SK-N-SH (cell line): ENCODE measurements around the gene ZBTB12. TPM values are rescaled to one million over a fixed set of nuclear protein-coding genes. Genes with fewer than 3 reads are reported as not detected.

Source experiments
- CTCF ChIA-PET: fragments of 300-600, 350-600 bp; formaldehyde crosslinking; extraction: SDS; loops from one replicate; lab custom pipeline; 2021; lab: Yijun Ruan, JAX
- POLR2A ChIA-PET: fragments of 350-600 bp; sonication (Branson Sonifier 250); formaldehyde crosslinking; extraction: SDS; loops from one replicate; lab custom pipeline; 2020; ENCODE audit warnings: antibody characterized with exemption, inconsistent platforms; lab: Yijun Ruan, JAX
- DNase-seq: peaks from one replicate; pipeline ENCODE4 v3.0.0; 2012
- H2AFZ ChIP-seq: fragments of 200-600 bp; sonication (generic); 2 replicates; pipeline ENCODE4 v1.8.1; 2016; ENCODE audit warnings: antibody characterized with exemption, mild to moderate bottlenecking, low read depth
- H3F3A ChIP-seq: fragments of 200-600 bp; sonication (generic); replicated peaks from 2 replicates; pipeline ENCODE3; 2016; ENCODE audit warnings: antibody characterized with exemption, mild to moderate bottlenecking; ENCODE audit not compliant: insufficient read depth
- H3K27ac ChIP-seq, 2 experiments: fragments of 200-500 bp in 1 of 2; fragments of 200-600 bp in 1 of 2; sonication (Bioruptor generic) in 1 of 2; sonication (generic), shearing (Covaris generic) in 1 of 2; 2 replicates each; pipeline versions ENCODE4 v1.5.1 to v1.6.1; 2014 to 2016; ENCODE audit warnings: low read depth in 2 of 2, inconsistent platforms in 1 of 2, low read length in 1 of 2, mild to moderate bottlenecking in 1 of 2, mixed read lengths in 1 of 2
- H3K27me3 ChIP-seq: fragments of 200-600 bp; sonication (generic), shearing (Covaris generic); 2 replicates; pipeline ENCODE4 v1.6.1; 2016; ENCODE audit warnings: mixed run types; ENCODE audit not compliant: insufficient read depth
- H3K36me3 ChIP-seq, 2 experiments: fragments of 200-500 bp in 1 of 2; fragments of 200-600 bp in 1 of 2; sonication (Bioruptor generic) in 1 of 2; sonication (generic) in 1 of 2; replicated peaks in 1 of 2; 2 replicates each; pipeline versions ENCODE3 to v1.5.1; 2014 to 2016; ENCODE audit warnings: low read length in 1 of 2, mild to moderate bottlenecking in 1 of 2; ENCODE audit not compliant: insufficient read depth in 2 of 2, control insufficient read depth in 1 of 2
- H3K4me1 ChIP-seq, 2 experiments: fragments of 200-500 bp in 1 of 2; fragments of 200-600 bp in 1 of 2; sonication (Bioruptor generic) in 1 of 2; sonication (generic), shearing (Covaris generic) in 1 of 2; 2 replicates each; pipeline versions ENCODE4 v1.5.1 to v1.6.1; 2014 to 2016; ENCODE audit warnings: low read depth in 1 of 2, low read length in 1 of 2, mixed run types in 1 of 2; ENCODE audit not compliant: insufficient read depth in 2 of 2, control insufficient read depth in 1 of 2
- H3K4me2 ChIP-seq: fragments of 200-600 bp; sonication (generic), shearing (Covaris generic); 2 replicates; pipeline ENCODE4 v1.6.1; 2017; ENCODE audit warnings: mixed run types
- H3K4me3 ChIP-seq, 2 experiments: fragments of 200-500 bp in 1 of 2; fragments of 200-600 bp in 1 of 2; sonication (Bioruptor generic) in 1 of 2; sonication (generic), shearing (Covaris generic) in 1 of 2; 2 replicates each; pipeline versions ENCODE4 v1.5.1 to v1.8.1; 2014 to 2016; ENCODE audit warnings: low read depth in 2 of 2, inconsistent platforms in 1 of 2, low read length in 1 of 2, mild to moderate bottlenecking in 1 of 2, mixed read lengths in 1 of 2, moderate library complexity in 1 of 2
- H3K79me2 ChIP-seq: fragments of 200-600 bp; sonication (generic); 2 replicates; pipeline ENCODE4 v1.8.1; 2017; ENCODE audit warnings: mild to moderate bottlenecking; ENCODE audit not compliant: insufficient read depth
- H3K9ac ChIP-seq: fragments of 200-600 bp; sonication (generic); 2 replicates; pipeline ENCODE4 v1.6.1; 2017; ENCODE audit warnings: mixed run types
- H3K9me2 ChIP-seq: fragments of 200-600 bp; sonication (generic); 2 replicates; pipeline ENCODE4 v1.6.1; 2017; ENCODE audit warnings: mixed run types
- H3K9me3 ChIP-seq: fragments of 200-600 bp; sonication (generic); 2 replicates; pipeline ENCODE4 v1.6.1; 2017; ENCODE audit warnings: mixed run types, mild to moderate bottlenecking, moderate library complexity
- H4K20me1 ChIP-seq: fragments of 200-600 bp; sonication (generic); 2 replicates; pipeline ENCODE4 v1.6.1; 2017; ENCODE audit warnings: mild to moderate bottlenecking, mixed run types; ENCODE audit not compliant: insufficient read depth
- EZH2phosphoT487 ChIP-seq: fragments of 200-600 bp; sonication (generic); IDR thresholded peaks from 2 replicates; pipeline ENCODE4 v1.6.1; 2017; ENCODE audit warnings: low read depth, mixed run types, mild to moderate bottlenecking, antibody characterized with exemption, moderate library complexity, borderline replicate concordance
- FOSL2 ChIP-seq: IDR thresholded peaks from 2 replicates; pipeline ENCODE4 v1.4.0; 2012; ENCODE audit warnings: low read depth, mild to moderate bottlenecking, moderate library complexity, borderline replicate concordance
- FOXJ3 ChIP-seq: sonication (generic); formaldehyde crosslinking; IDR thresholded peaks from 2 replicates; pipeline ENCODE4 v1.5.1; 2020; ENCODE audit warnings: mild to moderate bottlenecking, missing genetic modification reagents
- GABPA ChIP-seq: IDR thresholded peaks from 2 replicates; pipeline ENCODE4 v1.4.0; 2012; ENCODE audit warnings: low read depth, mild to moderate bottlenecking
- JUND ChIP-seq: IDR thresholded peaks from 2 replicates; pipeline ENCODE4 v1.4.0; 2012
- MAX ChIP-seq: IDR thresholded peaks from 2 replicates; pipeline ENCODE4 v1.4.0; 2012; ENCODE audit warnings: low read depth
- MXI1 ChIP-seq: IDR thresholded peaks from 2 replicates; pipeline ENCODE4 v1.6.1; 2012; ENCODE audit warnings: mild to moderate bottlenecking, low read depth, low read length, improper control_type of control experiment
- NFIC ChIP-seq: IDR thresholded peaks from 2 replicates; pipeline ENCODE4 v1.4.0; 2012; ENCODE audit warnings: borderline replicate concordance
- POLR2AphosphoS5 ChIP-seq: IDR thresholded peaks from 2 replicates; pipeline ENCODE4 v1.6.1; 2012; ENCODE audit warnings: low read depth, low read length
- RAD21 ChIP-seq: IDR thresholded peaks from 2 replicates; pipeline ENCODE4 v1.6.1; 2012; ENCODE audit warnings: mild to moderate bottlenecking, low read length
- REST ChIP-seq: IDR thresholded peaks from 2 replicates; pipeline ENCODE4 v1.6.1; 2012; ENCODE audit warnings: mild to moderate bottlenecking, low read depth, low read length, moderate library complexity
- SIN3A ChIP-seq: IDR thresholded peaks from 2 replicates; pipeline ENCODE4 v1.6.1; 2012; ENCODE audit warnings: low read depth, mild to moderate bottlenecking, low read length, moderate library complexity, borderline replicate concordance
- TCF12 ChIP-seq: IDR thresholded peaks from 2 replicates; pipeline ENCODE4 v1.4.0; 2012
- TEAD4 ChIP-seq: IDR thresholded peaks from 2 replicates; pipeline ENCODE4 v1.4.0; 2012; ENCODE audit warnings: mild to moderate bottlenecking, borderline replicate concordance; ENCODE audit not compliant: insufficient read depth
- WGBS: methylation state at CpG from one replicate; pipeline ENCODE4 v1.1.6; 2017; ENCODE audit warnings: low lambda C conversion rate; 5-methylcytosine and 5-hydroxymethylcytosine counted together
- polyA plus RNA-seq, 3 experiments: library from polyadenylated mRNA; depleted of rRNA; stranded (reverse); fragments of >200 nt; gene quantifications; 2 replicates each; pipeline ENCODE4 v1.2.3, GENCODE V29; 2012
- TF ChIP-seq, protein P1 (sequence below): IDR thresholded peaks from 2 replicates; pipeline ENCODE4 v1.4.0; 2012; ENCODE audit warnings: low read depth, borderline replicate concordance
- TF ChIP-seq, protein P2 (sequence below): fragments of 200-600 bp; sonication (generic); IDR thresholded peaks from 2 replicates; pipeline ENCODE4 v1.6.1; 2017; ENCODE audit warnings: antibody characterized with exemption, mild to moderate bottlenecking, moderate library complexity
- TF ChIP-seq, protein P3 (sequence below): fragments of 150-350 bp; IDR thresholded peaks from 2 replicates; pipeline ENCODE4 v1.6.1; 2017; ENCODE audit warnings: antibody characterized with exemption, low read length, low read depth, borderline replicate concordance

Gene ZBTB12
- polyA plus RNA-seq, 1 of the 3 experiments (the other 2 are of a cell fraction), result 8.3 TPM

DNA sequence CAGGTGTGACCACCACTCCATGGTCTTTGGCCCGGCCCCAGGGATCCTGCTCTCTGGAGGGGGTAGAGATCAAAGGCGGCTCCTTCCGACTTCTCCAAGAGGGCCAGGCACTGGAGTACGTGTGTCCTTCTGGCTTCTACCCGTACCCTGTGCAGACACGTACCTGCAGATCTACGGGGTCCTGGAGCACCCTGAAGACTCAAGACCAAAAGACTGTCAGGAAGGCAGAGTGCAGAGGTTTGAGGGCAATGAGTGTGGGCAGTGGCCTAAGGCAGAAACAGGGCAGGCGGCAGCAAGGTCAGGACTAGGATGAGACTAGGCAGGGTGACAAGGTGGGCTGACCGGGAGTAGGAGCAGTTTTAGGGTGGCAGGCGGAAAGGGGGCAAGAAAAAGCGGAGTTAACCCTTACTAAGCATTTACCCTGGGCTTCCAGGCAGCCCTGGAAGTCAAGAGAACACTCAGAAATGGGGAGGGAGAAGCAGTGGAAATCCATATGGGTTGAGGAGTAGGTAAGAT, 44.5 kb upstream of the ZBTB12 start:
- H3K79me2 ChIP-seq, result no peaks in the 10 kb centered on the region
- DNase-seq, result no peak
- H4K20me1 ChIP-seq, result no peaks in the 10 kb centered on the region
- peaks cover 9 to 14% of the 10 kb centered on the region in 2 experiments; a peak in 1 of 4 replicates for H3K4me1 ChIP-seq
- ChIA-PET POLR2A (no interaction called here), CTCF (no interaction called here)
- no peaks in the 10 kb centered on the region for H3K27me3 ChIP-seq
- no peaks in the 10 kb centered on the region for H3K9me2 ChIP-seq
- peak overlapping the region; percentile 80 to 92 for H3K27ac ChIP-seq
- H3K9me3 ChIP-seq, result no peaks in the 10 kb centered on the region
- 0 out of 2 replicates have a peak overlapping the region, but pooled peaks have one; percentile 89 for H2AFZ ChIP-seq
- H3F3A ChIP-seq, result peaks cover 15% of the 10 kb centered on the region
- TF ChIP-seq, protein P1, sequence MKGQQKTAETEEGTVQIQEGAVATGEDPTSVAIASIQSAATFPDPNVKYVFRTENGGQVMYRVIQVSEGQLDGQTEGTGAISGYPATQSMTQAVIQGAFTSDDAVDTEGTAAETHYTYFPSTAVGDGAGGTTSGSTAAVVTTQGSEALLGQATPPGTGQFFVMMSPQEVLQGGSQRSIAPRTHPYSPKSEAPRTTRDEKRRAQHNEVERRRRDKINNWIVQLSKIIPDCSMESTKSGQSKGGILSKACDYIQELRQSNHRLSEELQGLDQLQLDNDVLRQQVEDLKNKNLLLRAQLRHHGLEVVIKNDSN, result no peak
- TF ChIP-seq TEAD4, result no peak
- TF ChIP-seq NFIC, result no peak
- H3K9ac ChIP-seq, result peak overlapping the region; percentile 52; the same call in 1 of the 2 replicates
- peak overlapping the region; percentile 36 to 49; a peak in 2 of 4 replicates for H3K4me3 ChIP-seq
- peak overlapping the region; percentile 78 for H3K4me2 ChIP-seq
- peaks cover 0 to 8% of the 10 kb centered on the region in 2 experiments for H3K36me3 ChIP-seq
- 61% methylated on average over 8 of the region's 11 CpGs for WGBS

DNA sequence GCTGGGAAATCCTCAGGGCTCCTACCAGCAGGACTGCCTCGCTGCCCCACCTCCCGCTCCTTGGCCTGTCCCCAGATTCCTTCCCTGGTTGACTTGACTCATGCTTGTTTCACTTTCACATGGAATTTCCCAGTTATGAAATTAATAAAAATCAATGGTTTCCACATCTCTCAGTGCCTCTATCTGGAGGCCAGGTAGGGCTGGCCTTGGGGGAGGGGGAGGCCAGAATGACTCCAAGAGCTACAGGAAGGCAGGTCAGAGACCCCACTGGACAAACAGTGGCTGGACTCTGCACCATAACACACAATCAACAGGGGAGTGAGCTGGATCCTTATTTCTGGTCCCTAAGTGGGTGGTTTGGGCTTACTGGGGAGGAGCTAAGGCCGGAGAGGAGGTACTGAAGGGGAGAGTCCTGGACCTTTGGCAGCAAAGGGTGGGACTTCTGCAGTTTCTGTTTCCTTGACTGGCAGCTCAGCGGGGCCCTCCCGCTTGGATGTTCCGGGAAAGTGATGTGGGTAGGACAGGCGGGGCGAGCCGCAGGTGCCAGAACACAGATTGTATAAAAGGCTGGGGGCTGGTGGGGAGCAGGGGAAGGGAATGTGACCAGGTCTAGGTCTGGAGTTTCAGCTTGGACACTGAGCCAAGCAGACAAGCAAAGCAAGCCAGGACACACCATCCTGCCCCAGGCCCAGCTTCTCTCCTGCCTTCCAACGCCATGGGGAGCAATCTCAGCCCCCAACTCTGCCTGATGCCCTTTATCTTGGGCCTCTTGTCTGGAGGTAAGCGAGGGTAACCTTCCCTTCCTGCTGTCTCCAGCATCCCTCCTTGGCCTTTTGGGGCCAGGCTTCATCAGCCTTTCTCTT, 43.9 kb upstream of the ZBTB12 start, which contains the start of gene CFB:
Gene CFB, plus strand, starts transcription at position 589 of the 863 bp plus-strand sequence. Its CDS starts 127 bp downstream, at position 716.
- Histone ChIP-seq H3K27me3 (no peaks in the 10 kb centered on the region), H3K9me3 (no peaks in the 10 kb centered on the region), H3F3A (peaks cover 15% of the 10 kb centered on the region), H3K4me1 (peaks cover 9 to 14% of the 10 kb centered on the region in 2 experiments; a peak in 1 of 4 replicates), H4K20me1 (no peaks in the 10 kb centered on the region), H2AFZ (peak within 1 kb of the TSS; percentile 89), H3K9me2 (no peaks in the 10 kb centered on the region), H3K79me2 (no peaks in the 10 kb centered on the region), H3K9ac (peak within 1 kb of the TSS; percentile 52), H3K4me2 (peak within 1 kb of the TSS; percentile 78), H3K4me3 (peak within 1 kb of the TSS; percentile 36 to 49; a peak in 3 of 4 replicates), H3K27ac (peak within 1 kb of the TSS; percentile 80 to 92), H3K36me3 (peaks cover 0 to under 1% of the 10 kb centered on the region in 2 experiments)
- POLR2A ChIA-PET, result no interaction called here
- CTCF ChIA-PET, result no interaction called here
- DNase-seq, result no peak
- 13% methylated on average over 9 of the region's 11 CpGs for WGBS
- TF ChIP-seq TCF12 (peak; percentile 20; the same call in 1 of the 2 replicates), MXI1 (no peak), REST (no peak), SIN3A (no peak; the same call in 1 of the 2 replicates), MAX (no peak), FOXJ3 (CRISPR knock-in tag) (no peak), RAD21 (no peak), JUND (no peak), TEAD4 (no peak), EZH2phosphoT487 (no peak), FOSL2 (peak; percentile 56; the same call in 1 of the 2 replicates), POLR2AphosphoS5 (no peak), GABPA (no peak)
- TF ChIP-seq, protein P2, sequence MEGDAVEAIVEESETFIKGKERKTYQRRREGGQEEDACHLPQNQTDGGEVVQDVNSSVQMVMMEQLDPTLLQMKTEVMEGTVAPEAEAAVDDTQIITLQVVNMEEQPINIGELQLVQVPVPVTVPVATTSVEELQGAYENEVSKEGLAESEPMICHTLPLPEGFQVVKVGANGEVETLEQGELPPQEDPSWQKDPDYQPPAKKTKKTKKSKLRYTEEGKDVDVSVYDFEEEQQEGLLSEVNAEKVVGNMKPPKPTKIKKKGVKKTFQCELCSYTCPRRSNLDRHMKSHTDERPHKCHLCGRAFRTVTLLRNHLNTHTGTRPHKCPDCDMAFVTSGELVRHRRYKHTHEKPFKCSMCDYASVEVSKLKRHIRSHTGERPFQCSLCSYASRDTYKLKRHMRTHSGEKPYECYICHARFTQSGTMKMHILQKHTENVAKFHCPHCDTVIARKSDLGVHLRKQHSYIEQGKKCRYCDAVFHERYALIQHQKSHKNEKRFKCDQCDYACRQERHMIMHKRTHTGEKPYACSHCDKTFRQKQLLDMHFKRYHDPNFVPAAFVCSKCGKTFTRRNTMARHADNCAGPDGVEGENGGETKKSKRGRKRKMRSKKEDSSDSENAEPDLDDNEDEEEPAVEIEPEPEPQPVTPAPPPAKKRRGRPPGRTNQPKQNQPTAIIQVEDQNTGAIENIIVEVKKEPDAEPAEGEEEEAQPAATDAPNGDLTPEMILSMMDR, result no peak
- TF ChIP-seq, protein P3, sequence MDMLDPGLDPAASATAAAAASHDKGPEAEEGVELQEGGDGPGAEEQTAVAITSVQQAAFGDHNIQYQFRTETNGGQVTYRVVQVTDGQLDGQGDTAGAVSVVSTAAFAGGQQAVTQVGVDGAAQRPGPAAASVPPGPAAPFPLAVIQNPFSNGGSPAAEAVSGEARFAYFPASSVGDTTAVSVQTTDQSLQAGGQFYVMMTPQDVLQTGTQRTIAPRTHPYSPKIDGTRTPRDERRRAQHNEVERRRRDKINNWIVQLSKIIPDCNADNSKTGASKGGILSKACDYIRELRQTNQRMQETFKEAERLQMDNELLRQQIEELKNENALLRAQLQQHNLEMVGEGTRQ, result no peak
